Glutamatergic neuron (in vitro differentiated cells): ENCODE results near the gene SLC16A1. TPM values are rescaled to one million over a fixed set of nuclear protein-coding genes. Genes with fewer than 3 reads are reported as not detected.
"Not testable (repeated sequence)": the region's sequence is repeated elsewhere in the genome, so short reads cannot be mapped to it uniquely, and the experiment has no call there.

Experiments
- DNase-seq: peaks from one replicate; pipeline ENCODE4 v3.0.0; 2022
- H3K27ac Mint-ChIP-seq: one replicate; pipeline ENCODE4 v1.8.0; 2020; ENCODE audit warnings: mild to moderate bottlenecking, mixed read lengths, inconsistent platforms; ENCODE audit not compliant: unreplicated experiment
- H3K27me3 Mint-ChIP-seq: one replicate; pipeline ENCODE4 v1.8.0; 2020; ENCODE audit warnings: mild to moderate bottlenecking, moderate library complexity, mixed read lengths, inconsistent platforms; ENCODE audit not compliant: unreplicated experiment
- H3K36me3 Mint-ChIP-seq: one replicate; pipeline ENCODE4 v1.8.0; 2020; ENCODE audit warnings: mild to moderate bottlenecking, mixed read lengths, inconsistent platforms; ENCODE audit not compliant: unreplicated experiment
- H3K4me1 Mint-ChIP-seq: one replicate; pipeline ENCODE4 v1.8.0; 2020; ENCODE audit warnings: mild to moderate bottlenecking, low read depth, mixed read lengths, inconsistent platforms; ENCODE audit not compliant: unreplicated experiment
- H3K4me3 Mint-ChIP-seq: one replicate; pipeline ENCODE4 v1.8.0; 2020; ENCODE audit warnings: mild to moderate bottlenecking, mixed read lengths, inconsistent platforms; ENCODE audit not compliant: unreplicated experiment
- H3K9me3 Mint-ChIP-seq: one replicate; pipeline ENCODE4 v1.8.0; 2020; ENCODE audit warnings: mild to moderate bottlenecking, moderate library complexity, mixed read lengths, inconsistent platforms; ENCODE audit not compliant: unreplicated experiment
- CTCF ChIP-seq: fragments of 200-600 bp; sonication (generic); IDR thresholded peaks from one replicate; pipeline ENCODE4 v1.5.0; 2021; ENCODE audit not compliant: partially characterized antibody, unreplicated experiment
- total RNA-seq: library from RNA; stranded (reverse); fragmentation: NEBNext Ultra II Directional; extraction: Animal tissue kit (Norgen Biotek cat#: 25700); gene quantifications from one replicate; pipeline ENCODE4 v1.2.1, GENCODE V29; 2021; ENCODE audit not compliant: unreplicated experiment

SLC16A1 gene
- total RNA-seq, 1 donor from 2014 or later: 39.5 TPM

GRCh38 chr1:112894010-112894292 is 62.0 kb downstream of the SLC16A1 start:
- Mint-ChIP-seq H3K4me3 (no peak overlapping the region), H3K9me3 (peaks cover 6% of the 10 kb centered on the region), H3K4me1 (no peaks in the 10 kb centered on the region), H3K27me3 (peaks cover 2% of the 10 kb centered on the region), H3K36me3 (peaks cover 17% of the 10 kb centered on the region), H3K27ac (no peak overlapping the region)
- TF ChIP-seq CTCF: no peak
- no peak for DNase-seq

- H3K9me3 Mint-ChIP-seq: peaks cover 6% of the 10 kb centered on the region
- DNase-seq: no peak
- no peak for TF ChIP-seq CTCF
- H3K27ac Mint-ChIP-seq: no peak overlapping the region
- no peak overlapping the region for H3K4me3 Mint-ChIP-seq
- H3K4me1 Mint-ChIP-seq: no peaks in the 10 kb centered on the region
- H3K27me3 Mint-ChIP-seq: peaks cover 2% of the 10 kb centered on the region
- H3K36me3 Mint-ChIP-seq: peaks cover 17% of the 10 kb centered on the region
Observed at GRCh38 chr1:112893288-112894009, 62.5 kb downstream of the SLC16A1 start.

- not testable (repeated sequence) for H3K4me3 Mint-ChIP-seq, DNase-seq, H3K27me3 Mint-ChIP-seq, H3K27ac Mint-ChIP-seq, H3K9me3 Mint-ChIP-seq, H3K4me1 Mint-ChIP-seq, H3K36me3 Mint-ChIP-seq
Observed at GRCh38 chr1:112889906-112890305, 66.1 kb downstream of the SLC16A1 start.

GRCh38 chr1:112889052-112889768 is 66.8 kb downstream of the SLC16A1 start:
- H3K27me3 Mint-ChIP-seq: peaks cover 2% of the 10 kb centered on the region
- no peak overlapping the region for H3K27ac Mint-ChIP-seq
- H3K4me1 Mint-ChIP-seq: peaks cover 2% of the 10 kb centered on the region
- DNase-seq: no peak
- peaks cover 4% of the 10 kb centered on the region for H3K36me3 Mint-ChIP-seq
- TF ChIP-seq CTCF: no peak
- peaks cover 6% of the 10 kb centered on the region for H3K9me3 Mint-ChIP-seq
- H3K4me3 Mint-ChIP-seq: no peak overlapping the region

GRCh38 chr1:112888630-112889029 is 67.4 kb downstream of the SLC16A1 start:
- DNase-seq: no peak
- peaks cover 2% of the 10 kb centered on the region for H3K4me1 Mint-ChIP-seq
- peaks cover 5% of the 10 kb centered on the region for H3K9me3 Mint-ChIP-seq
- H3K27ac Mint-ChIP-seq: no peak overlapping the region
- no peak overlapping the region for H3K4me3 Mint-ChIP-seq
- TF ChIP-seq CTCF: no peak
- peaks cover 4% of the 10 kb centered on the region for H3K36me3 Mint-ChIP-seq
- peaks cover 2% of the 10 kb centered on the region for H3K27me3 Mint-ChIP-seq
